GM06990 (cell line): ENCODE data around the gene CS.
"Not testable (repeated sequence)": the region's sequence is repeated elsewhere in the genome, so short reads cannot be mapped to it uniquely, and the experiment has no call there.

Source experiments
- DNase-seq: peaks from one replicate; pipeline ENCODE4 v3.0.0-alpha.2; 2011; ENCODE audit not compliant: insufficient read length; ENCODE audit errors: extremely low read depth
- H3K27me3 ChIP-seq: replicated peaks from 2 replicates; pipeline ENCODE4 v1.6.0; 2011; ENCODE audit warnings: low read length; ENCODE audit not compliant: control insufficient read depth, insufficient read depth
- H3K36me3 ChIP-seq: 2 replicates; pipeline ENCODE4 v1.5.1; 2011; ENCODE audit warnings: low read length; ENCODE audit not compliant: control insufficient read depth, insufficient read depth
- H3K4me3 ChIP-seq: replicated peaks from 2 replicates; pipeline ENCODE4 v1.5.1; 2011; ENCODE audit warnings: low read depth, mild to moderate bottlenecking, control low read depth, low read length
- CTCF ChIP-seq: IDR thresholded peaks from 2 replicates; pipeline ENCODE4 v1.5.1; 2011; ENCODE audit warnings: low read length, control low read depth, mild to moderate bottlenecking, inconsistent platforms; ENCODE audit not compliant: insufficient read depth, poor library complexity, severe bottlenecking

The CS gene

GRCh38 chr12:56280849-56281248 lies 19.3 kb downstream of the CS start:
- no peak overlapping the region for H3K4me3 ChIP-seq
- no peak for TF ChIP-seq CTCF
- peaks cover 18% of the 10 kb centered on the region for H3K36me3 ChIP-seq
- no peaks in the 10 kb centered on the region for H3K27me3 ChIP-seq
- DNase-seq: no peak

- H3K36me3 ChIP-seq: peaks cover 31% of the 10 kb centered on the region
- no peak for TF ChIP-seq CTCF
Measured at GRCh38 chr12:56278905-56279304, 21.2 kb downstream of the CS start.

GRCh38 chr12:56274299-56274698 lies 25.8 kb downstream of the CS start:
- Histone ChIP-seq H3K36me3 (peaks cover 31% of the 10 kb centered on the region), H3K4me3 (no peak overlapping the region), H3K27me3 (no peaks in the 10 kb centered on the region)
- no peak for DNase-seq
- TF ChIP-seq CTCF: no peak

More at GRCh38 chr12:56278905-56279304, 21.2 kb downstream of the CS start:
- Histone ChIP-seq H3K27me3 (no peaks in the 10 kb centered on the region), H3K4me3 (no peak overlapping the region)
- no peak for DNase-seq

- not testable (repeated sequence) for DNase-seq, H3K4me3 ChIP-seq, H3K27me3 ChIP-seq
- peaks cover 28% of the 10 kb centered on the region for H3K36me3 ChIP-seq
Measured at GRCh38 chr12:56272468-56272867, 27.7 kb downstream of the CS start.

GRCh38 chr12:56271031-56271430 lies 29.1 kb downstream of the CS start:
- peaks cover 28% of the 10 kb centered on the region for H3K36me3 ChIP-seq
- no peak for DNase-seq

GRCh38 chr12:56267443-56268071 lies 32.6 kb downstream of the CS start:
- Histone ChIP-seq H3K27me3 (no peaks in the 10 kb centered on the region), H3K36me3 (peaks cover 4% of the 10 kb centered on the region), H3K4me3 (peak overlapping the region; percentile 76)
- TF ChIP-seq CTCF: no peak
- DNase-seq: no peak

More at GRCh38 chr12:56271031-56271430, 29.1 kb downstream of the CS start:
- Histone ChIP-seq H3K27me3 (no peaks in the 10 kb centered on the region), H3K4me3 (no peak overlapping the region)
- TF ChIP-seq CTCF: peak; percentile 48
